NOMO-1 treated with DMSO at 0.1 percent for 48 hours (cell line): ENCODE results near the gene CCT6A.
"Not testable (repeated sequence)": the region's sequence is repeated elsewhere in the genome, so short reads cannot be mapped to it uniquely, and the experiment has no call there.

Experiments
- DNase-seq: peaks from one replicate; lab custom pipeline; 2025; ENCODE audit not compliant: unreplicated experiment; lab: John Stamatoyannopoulos, UW

Gene CCT6A

DNA sequence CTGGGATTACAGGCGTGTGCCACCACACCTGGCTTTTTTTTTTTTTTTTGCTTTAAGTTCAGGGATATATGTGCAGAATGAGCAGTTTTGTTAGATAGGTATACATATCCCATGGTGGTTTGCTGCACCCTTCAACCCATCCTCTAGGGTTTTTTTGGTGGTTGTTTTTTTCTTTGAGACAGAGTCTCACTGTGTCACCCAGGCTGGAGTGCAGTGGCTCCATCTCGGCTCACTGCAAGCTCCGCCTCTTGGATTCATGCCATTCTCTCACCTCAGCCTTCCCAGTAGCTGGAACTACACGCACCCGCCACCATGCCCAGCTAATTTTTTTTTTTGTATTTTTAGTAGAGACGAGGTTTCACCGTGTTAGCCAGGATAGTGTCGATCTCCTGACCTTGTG, 2.8 kb upstream of the CCT6A start:
- DNase-seq, result not testable (repeated sequence)

DNA sequence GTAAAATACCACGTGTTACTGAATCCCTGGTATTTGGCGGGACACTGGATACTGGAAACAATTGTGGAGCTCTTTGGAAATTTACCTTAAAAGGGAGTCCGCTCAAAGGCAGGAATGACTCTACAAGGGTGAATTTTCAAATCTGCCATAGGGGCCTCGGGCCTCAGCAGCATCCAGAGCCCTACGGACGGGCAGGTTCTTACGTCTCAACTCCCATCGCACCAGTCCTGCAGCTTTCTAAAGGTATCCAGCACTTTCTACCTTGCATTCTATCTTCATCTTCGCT, 569 bp upstream of the CCT6A start:
- DNase-seq, result no peak

DNA sequence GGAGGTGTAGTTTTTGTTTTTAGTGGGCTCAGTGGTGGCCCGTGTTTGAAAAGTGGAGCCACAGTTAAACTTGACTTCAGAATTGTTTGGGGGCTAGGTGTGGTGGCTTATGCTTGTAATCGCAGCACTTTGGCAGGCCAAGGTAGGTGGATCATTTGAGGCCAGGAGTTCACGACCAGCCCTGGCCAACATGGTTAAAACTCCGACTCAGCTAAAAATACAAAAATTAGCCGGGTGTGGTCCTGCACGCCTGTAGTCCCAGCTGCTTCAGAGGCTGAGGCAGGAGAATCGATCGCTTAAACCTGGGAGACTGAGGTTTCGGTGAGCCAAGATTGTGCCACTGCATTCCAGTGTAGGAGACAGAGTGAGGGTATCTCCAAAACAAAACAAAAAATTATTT, 1.8 kb downstream of the CCT6A start:
- no peak for DNase-seq

DNA sequence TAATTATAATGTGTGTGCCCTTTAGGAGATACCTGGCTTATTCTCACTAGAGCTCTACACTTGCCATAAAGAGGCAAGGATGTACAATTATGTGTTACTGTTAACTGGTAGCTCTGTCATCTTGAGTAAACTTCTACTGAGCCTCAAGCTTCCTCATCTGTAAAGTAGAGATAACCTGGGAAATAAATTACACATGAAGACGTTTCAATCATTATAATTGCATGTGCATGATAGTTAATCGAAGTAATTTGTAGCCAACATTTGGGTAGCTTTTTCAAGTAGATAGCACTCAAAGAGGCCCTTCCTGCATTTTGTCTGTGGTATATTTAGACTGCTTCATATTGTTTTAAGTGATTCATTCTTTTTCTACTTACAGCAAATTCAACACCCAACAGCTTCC, 2.4 kb downstream of the CCT6A start:
- DNase-seq, result no peak

DNA sequence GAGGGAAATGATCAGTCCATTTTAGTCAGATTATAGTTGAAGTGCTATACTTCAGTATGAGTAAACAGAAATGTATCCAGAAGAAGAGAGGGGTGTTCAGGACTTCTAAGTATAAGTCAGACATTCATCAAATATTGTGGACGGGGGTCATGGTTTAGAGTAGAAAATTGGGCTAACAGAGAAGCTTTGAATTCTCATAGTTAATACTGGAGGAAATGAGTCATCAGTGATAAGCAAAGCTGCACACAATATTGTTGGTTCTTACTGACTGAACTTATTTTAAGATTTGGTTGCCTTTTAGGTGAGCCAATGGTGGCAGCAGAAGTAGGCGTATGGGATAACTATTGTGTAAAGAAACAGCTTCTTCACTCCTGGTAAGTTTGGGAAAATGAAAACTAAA, 10.8 kb downstream of the CCT6A start:
- peak; percentile 21 for DNase-seq

DNA sequence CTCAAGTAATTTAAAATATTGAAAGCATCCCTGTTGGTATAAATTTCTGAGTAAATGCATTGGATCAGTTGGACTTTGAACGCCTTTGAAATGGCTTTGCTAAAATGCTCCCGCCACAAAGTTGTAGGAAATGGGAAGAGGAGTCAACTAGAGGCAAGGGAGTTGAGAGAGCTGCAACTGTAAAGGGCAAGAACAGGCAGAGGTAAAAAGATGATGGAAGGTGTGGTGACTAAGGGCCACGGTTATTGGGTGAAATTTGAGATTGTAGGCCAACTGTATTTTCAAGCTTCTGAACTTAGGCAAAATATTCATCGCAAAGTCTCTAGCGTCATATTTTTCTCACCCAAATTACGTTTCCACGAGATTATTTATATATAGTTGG, 11.9 kb downstream of the CCT6A start:
- DNase-seq, result no peak

DNA sequence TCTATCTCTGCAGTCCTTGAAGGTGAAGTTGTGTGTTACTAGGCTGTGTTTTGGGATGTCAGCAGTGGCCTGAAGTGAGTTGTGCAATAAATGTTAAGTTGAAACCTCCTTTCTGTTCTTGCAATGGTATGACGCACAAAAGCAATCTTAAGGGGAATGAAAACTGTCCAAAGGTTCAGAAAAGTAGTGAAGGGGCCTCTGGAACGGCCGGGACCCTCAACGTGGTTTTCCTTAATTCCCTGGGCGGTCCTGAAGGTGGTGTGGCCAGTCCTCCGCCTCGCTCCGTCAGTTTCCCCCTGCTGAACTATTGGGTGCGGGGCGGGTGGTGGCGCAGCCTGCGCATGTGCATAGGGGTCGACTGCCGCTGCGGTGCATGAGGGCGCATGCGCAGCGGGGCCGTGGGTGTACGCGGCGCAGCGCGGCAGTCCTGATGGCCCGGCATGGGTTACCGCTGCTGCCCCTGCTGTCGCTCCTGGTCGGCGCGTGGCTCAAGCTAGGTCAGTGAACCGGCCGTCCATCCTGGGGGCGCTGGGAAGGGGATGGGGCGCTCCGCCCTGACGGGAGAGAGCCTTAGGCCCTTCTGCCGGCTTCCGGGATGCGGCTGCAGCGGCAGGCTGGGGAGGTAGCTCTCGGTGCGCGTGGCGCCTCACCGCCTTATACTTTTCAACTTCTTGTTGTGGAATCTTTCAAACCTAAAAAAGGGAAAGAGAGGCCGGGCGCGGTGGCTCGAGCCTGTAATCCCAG, 12.5 kb downstream of the CCT6A start, which contains the start of gene SUMF2:
Gene SUMF2, plus strand, starts transcription at position 405 of the 744 bp plus-strand sequence. Its CDS starts 26 bp downstream, at position 431.
- peak; percentile 83 for DNase-seq

DNA sequence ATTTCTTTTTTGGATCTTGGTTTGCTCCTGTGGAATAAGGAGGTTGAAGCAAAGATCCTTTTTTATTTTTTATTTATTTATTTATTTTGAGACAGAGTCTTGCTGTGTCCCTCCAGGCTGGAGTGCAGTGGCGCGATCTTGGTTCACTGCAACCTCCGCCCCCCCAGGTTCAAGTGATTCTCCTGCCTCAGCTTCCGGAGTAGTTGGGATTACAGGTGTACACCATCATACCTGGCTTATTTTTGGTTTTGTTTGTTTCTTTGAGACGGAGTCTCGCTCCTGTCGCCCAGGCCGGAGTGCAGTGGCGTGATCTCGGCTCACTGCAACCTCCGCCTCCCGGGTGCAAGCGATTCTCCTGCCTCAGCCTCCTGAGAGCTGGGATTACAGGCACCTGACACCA, 14.8 kb downstream of the CCT6A start:
- not testable (repeated sequence) for DNase-seq

DNA sequence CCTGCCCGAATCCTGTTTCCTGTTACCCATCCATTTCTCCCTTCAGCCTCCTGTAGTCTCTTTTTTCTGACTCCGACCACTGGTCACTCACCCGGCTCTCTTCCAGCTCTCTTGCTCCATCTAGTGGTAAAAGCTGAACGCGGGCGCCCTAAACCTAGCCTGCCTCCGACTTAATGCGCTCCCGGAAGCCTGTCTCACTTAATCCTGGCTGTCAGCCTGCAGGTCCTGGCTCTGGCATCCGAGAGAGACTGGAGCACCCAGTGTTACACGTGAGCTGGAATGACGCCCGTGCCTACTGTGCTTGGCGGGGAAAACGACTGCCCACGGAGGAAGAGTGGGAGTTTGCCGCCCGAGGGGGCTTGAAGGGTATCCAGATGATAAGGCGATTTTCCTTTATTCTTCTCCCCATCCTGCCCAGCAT, 22.8 kb downstream of the CCT6A start:
- peak; percentile 46 for DNase-seq

DNA sequence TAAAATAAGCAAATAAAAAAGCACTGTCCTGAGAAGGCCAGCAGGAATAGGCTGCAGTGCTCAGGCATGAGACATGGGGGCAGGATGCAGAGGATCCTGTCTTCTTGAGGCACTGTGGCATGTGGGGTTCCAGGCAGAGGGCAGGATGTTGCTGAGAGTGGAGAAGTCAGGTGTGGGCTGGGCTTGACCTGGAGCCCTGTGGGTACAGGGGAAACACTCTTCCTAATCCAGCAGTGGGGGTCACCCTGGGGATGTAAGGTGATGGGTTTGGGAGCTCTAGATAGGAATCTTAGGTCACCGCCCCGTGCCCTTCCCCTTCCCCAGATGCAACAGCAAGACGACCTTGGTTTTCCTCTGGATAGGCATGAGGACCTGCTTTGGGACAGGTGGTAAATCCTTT, 26.1 kb downstream of the CCT6A start:
- no peak for DNase-seq

DNA sequence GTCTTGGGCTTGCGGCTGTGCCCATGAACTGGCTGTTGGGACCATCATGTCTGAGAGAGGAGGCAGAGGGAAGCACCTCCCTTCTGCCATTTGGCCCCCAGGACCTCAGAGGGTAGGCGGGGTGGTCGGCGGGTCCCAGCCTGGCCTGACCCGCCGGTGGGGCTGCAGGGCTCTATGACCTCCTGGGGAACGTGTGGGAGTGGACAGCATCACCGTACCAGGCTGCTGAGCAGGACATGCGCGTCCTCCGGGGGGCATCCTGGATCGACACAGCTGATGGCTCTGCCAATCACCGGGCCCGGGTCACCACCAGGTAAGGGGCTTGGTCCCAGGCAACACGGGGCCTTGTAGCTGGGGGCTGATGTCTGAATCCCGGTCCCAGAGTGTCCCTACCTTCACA, 26.6 kb downstream of the CCT6A start:
- no peak for DNase-seq

DNA sequence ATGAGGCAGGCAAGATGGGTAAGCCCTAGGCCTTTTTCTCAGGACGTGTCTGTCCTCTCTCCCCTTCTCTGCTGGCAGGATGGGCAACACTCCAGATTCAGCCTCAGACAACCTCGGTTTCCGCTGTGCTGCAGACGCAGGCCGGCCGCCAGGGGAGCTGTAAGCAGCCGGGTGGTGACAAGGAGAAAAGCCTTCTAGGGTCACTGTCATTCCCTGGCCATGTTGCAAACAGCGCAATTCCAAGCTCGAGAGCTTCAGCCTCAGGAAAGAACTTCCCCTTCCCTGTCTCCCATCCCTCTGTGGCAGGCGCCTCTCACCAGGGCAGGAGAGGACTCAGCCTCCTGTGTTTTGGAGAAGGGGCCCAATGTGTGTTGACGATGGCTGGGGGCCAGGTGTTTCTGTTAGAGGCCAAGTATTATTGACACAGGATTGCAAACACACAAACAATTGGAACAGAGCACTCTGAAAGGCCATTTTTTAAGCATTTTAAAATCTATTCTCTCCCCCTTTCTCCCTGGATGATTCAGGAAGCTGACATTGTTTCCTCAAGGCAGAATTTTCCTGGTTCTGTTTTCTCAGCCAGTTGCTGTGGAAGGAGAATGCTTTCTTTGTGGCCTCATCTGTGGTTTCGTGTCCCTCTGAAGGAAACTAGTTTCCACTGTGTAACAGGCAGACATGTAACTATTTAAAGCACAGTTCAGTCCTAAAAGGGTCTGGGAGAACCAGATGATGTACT, 28.1 kb downstream of the CCT6A start:
- no peak for DNase-seq

DNA sequence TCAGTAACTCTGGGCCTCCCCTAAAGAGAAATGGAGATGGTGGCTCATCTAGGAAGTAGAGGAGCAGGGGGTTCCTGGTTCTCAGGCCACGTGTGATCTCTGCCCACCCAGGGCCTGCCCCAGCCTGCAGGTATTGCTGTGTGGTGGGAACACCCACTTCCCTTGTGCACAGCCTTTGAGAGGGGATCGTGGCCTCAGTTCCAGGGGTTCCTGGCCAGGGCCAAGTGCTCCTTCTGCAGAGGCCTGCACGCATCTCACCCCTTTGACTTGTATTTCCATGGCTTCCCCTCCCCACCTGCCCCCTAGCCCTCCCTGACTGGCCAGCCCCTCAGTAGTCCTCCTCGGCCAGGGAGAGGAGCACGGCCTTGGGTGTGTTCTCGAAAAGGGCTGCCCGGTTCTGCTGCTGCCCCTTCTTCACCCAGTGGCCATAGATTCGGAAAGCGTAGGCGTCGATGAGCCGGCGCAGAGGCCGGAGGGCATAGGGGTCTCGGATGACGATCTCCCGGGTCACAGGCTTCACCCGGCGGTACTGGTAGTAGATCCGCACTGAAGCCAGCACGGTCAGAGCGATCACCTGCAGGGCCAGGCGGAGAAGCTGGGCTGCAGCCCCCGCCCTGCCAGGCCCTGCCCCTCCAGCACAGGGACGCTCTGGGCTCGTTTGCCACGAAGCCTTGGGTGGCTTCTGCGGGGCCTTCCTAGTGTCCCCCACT, 29.3 kb downstream of the CCT6A start:
- DNase-seq, result not testable (repeated sequence)

DNA sequence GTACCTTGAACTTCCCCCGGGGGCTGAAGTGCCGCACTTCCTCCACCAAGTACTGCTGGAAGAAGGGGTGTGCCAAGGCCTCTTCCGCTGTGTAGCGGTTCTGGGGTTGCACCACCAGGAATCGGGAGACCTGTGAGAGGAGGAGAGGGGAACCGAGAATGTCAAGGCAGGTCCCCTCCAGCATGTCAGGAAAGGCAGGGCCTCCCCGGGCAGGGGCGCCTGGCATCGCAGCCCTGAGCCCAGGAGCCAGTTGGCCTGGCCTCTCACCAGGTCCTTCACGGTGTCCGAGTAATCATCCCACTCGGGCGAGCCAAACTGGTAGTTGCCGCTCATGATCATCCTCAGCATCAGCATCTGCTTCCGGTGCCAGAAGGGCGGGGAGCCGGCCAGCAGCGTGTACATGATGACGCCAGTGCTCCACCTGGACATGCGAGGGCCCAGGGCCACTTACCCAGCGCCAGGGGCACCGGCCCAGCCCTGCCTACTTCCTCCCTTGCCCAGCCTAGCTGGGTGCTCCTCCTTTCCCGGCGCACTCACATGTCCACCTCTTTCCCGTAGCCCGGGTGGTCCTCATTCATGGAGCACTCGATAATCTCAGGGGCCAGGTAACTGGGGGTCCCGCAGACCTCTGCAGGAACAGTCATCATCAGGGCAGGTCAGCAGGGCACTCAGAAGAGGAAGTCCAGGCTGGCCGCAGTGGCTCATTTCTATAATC, 30.2 kb downstream of the CCT6A start:
- no peak for DNase-seq

DNA sequence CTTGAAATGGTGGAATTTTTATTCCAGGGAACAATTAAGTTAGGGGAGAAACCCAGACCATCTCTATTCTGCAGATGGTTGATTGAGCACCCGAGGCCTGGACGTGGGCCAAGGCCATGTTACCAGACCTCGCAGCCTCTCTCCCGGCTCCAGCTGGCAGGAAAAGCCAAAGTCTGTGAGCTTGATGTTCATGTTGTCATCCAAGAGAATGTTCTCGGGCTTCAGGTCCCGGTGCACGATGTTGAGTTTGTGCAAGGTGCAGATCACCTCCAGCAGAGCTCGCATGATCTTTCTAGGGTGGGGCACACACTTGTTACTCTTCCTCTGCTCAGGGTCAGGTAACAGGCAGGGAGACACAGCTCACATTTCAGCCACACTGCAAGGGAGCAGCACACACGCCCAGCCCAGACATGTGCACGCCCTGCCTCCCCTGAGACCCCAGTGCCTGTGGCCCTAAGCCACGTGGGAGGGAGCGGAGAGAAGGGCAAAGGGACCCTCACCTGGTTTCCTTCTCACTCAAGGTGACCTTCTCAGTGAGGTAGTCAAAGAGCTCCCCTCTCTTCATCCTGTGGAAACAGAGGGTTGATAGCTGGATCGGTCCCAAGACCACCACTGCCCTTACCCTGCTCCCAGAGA, 31.7 kb downstream of the CCT6A start:
- no peak for DNase-seq

DNA sequence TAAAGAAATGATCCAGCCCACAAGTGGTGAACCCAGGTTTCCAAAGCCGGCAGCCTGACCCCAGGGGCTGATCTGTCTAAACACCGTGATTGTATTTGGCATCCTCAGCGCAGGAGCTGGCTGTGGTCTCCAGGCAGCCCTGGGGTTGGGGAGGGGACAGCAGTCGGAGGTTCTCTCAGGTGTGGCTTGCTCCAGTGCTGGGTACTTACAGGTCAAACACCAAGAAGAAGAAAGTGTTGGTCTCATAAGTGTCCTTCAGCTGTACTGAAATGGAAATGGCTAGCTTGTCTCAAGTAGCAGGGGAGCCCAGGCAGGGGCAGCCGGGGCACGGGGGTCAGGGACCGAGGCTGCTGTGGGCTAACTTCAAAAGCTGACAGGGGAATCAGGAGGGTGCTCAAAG, 35.2 kb downstream of the CCT6A start:
- no peak for DNase-seq

DNA sequence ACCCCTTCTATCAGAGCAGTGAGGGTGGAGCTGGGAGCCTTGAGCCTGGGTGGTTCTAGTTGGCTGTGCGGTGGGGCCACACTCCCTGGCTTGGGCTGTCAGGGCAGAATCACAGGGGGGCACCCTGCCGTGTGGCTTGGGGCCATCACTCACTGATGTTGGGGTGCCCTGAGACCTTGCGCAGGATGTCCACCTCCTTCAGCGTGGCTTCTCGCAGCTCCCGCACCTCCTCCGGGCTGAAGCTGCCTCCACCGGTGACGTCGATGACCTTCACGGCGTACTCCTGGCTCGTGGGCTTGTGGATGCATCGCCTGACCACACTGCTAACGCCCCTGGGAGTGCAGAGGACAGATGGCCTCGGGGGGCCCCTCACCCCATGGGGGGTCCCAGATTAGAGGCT, 35.9 kb downstream of the CCT6A start:
- DNase-seq, result no peak

DNA sequence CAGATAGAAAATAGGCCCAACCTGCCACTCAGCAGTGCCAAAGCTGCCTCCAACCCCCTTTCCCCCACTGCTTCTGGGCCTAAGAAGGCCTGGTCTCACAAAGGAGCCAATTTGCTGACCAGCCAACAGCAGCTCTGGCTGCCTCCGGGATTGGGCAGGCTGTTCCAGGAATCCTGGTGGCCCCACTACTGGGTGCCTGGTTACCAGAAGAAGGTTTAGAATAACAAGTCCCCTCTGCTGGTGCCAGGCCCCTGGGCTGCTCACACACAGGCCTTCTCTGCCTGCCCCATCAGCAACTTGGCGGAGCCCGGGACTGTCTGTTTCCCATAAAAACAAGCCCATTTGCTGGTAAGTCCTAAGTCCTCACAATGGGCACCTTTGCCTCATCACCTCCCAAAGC, 40.0 kb downstream of the CCT6A start:
- DNase-seq, result no peak

DNA sequence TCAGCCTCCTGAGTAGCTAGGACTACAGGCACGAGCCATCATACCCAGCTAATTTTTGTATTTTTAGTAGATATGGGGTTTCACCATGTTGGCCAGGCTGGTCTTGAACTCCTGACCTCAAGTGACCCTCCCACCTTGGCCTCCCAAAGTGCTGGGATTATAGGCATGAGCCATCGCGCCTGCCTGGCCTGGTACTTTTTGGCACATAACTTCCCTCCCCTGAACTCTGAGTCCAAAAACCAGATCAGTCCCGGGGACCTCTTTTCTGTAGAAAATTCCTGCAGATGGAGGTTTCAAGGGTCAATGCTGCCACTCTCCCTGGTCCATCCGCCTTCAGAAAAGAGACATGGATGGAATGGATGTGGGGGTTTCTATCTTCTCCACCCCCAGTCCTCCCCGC, 40.8 kb downstream of the CCT6A start:
- not testable (repeated sequence) for DNase-seq

DNA sequence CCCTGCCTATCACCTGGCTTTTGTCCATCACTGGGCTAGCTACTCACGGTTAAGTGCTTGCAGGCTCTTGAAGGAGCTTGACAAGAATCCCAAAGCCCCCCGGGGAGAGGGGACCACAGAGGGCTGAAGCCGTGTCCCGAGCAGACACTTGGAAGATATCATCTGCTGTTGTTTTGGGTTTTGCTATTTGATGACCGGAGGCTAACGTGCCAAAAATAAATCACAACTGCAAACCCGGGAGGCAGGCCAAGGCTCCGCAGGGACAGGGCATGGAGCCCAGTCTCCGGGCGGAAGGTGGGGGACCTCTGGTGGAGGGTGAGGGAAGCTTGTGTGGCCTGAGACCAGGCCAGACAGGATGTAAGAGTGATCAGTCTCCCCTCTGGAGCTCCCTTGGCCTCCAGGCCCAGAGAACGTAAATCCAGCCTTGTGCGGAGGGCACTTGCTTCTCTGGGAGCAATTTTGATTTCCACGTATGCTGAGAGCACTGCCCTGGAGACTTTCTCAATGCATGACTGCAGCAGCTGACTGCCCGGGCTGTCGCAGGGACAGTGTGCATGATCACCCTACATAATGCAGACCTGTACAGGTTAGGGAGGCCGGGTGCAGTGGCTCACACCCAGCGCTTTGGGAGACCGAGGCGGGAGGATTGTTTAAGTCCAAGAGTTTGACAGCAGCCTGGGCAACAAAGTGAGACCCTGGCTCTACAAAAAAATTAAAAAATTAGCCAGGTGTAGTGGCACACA, 41.4 kb downstream of the CCT6A start, which contains the start of gene PHKG1:
Gene PHKG1, minus strand, starts transcription at position 164 of the 743 bp plus-strand sequence. CDS start 4,011 bp downstream, outside the sequence.
- DNase-seq, result no peak
